ENCODE results near the gene PDE4A. TPM values are rescaled to one million over a fixed set of nuclear protein-coding genes. Genes with fewer than 3 reads are reported as not detected.
A peak's percentile ranks its signal among the peaks of the same experiment; 100 is the strongest.
"Not testable (repeated sequence)": the region's sequence is repeated elsewhere in the genome, so short reads cannot be mapped to it uniquely, and the experiment has no call there.

The PDE4A gene
- total RNA-seq, 1 experiment from 2014 or later: 2.0 TPM

DNA sequence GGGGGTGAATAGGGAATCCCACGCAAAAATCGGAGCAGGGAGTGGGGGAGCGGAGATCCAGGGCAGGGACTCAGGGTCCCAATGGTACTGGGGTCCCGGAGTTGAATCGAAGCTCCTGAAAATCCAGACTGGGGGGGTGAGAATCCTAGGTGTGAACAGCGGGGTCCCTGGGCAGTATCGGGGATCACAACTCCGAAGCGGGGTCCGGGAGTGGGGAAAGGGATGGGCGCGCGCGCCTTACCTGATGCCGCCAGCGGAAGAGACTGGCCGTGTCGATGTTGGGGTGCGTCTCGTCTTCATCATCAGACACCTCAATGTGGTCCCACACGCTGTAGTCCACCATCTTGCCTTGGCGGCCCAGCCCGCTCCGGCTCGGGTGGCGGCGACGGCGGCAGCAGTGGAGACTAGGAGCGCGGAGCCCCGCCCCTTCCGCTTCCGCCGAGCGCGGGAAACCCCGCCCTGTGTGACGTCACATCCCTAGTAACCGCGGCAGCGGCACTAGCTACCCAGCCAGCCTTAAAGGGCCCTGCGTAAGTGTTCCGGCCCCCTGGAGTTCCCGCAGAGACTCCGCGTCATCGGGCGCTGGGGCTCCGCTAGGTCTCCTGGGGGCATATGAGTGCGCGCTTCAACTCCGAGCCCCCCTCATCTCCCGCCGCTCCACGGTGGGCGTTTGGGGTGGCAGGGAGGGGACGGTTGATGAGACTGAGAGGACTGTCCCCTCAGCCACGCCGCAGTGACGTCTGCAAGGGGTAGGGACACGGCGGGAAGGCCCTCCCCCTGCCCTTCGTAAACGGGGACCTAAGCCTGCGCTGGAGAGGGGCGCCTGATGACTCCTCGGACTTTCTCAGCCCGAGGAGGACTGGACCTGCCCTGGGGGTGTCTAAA is 17.0 kb upstream of the PDE4A start, which contains the start of gene CDC37:
TSS of gene CDC37 (minus strand) at position 406 of the 885 bp plus-strand sequence. CDS start at position 343, 63 bp downstream.
- DNase-seq (ENCODE audit: low read depth): peak; percentile 93

DNA sequence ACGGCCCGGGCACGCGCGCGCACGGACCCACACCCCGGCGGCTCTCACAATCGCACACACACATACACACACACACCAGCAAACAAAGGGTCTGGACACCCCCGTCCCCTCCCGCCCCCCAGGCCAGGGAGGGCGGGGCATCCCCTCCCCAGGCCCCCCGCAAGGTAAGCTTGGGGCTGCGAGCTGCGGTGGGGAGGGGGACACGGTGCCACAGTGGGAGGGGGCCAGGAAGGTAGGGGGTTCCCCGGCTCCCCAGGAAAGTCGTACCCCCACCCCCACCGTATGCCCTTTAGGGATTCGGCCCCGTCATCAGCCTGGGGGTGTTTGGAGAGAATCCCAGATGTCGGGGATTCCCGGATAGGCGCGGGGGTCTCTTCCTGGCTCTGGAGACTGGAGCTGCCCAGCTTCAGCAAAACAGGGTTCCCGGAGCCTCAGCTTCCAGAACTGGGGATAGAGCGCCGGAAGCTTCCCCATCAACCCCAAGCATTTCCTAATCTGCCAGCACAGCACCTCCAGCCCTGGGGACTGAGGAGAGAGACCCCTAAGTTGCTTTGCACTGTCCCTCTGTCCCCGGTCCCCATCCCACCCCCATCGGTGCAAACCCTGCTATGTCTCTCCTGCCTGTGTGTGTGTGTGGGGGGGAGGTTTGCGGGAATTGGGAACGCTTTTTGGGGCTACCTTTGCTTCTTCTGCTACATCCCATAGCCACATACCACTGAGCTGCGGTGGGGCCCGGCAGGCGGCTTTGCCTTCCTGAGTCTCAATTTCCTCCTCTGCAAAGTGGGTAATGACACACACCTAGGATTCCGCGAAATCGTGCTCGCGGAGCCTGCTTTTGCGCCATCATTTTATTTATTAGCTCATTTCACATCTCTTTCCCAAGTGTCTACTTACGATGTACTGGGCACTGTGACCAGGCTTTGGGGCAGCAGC is 15.2 kb upstream of the PDE4A start:
- DNase-seq (ENCODE audit: low read depth): no peak

DNA sequence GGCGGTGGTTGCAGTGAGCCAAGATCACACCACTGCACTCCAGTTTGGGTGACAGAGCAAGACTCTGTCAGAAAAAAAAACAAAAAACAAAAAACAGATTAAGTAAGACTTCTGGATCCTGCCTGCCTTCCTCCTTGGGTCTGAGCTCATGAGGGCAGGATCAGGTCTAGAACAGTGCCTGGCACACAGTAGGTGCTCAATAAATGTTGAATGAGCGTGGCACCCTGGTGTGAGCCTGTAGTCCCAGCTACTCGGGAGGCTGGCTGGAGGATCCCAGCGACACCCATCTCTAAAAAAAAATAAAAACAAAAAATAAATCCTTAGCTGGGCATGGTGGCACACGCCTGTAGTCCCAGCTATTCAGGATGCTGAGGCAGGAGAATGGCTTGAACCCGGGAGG is 14.1 kb upstream of the PDE4A start:
- no peak for DNase-seq (ENCODE audit: low read depth)

GRCh38 chr19:10407096-10407495 is 13.2 kb upstream of the PDE4A start:
- DNase-seq (ENCODE audit: low read depth): no peak

DNA sequence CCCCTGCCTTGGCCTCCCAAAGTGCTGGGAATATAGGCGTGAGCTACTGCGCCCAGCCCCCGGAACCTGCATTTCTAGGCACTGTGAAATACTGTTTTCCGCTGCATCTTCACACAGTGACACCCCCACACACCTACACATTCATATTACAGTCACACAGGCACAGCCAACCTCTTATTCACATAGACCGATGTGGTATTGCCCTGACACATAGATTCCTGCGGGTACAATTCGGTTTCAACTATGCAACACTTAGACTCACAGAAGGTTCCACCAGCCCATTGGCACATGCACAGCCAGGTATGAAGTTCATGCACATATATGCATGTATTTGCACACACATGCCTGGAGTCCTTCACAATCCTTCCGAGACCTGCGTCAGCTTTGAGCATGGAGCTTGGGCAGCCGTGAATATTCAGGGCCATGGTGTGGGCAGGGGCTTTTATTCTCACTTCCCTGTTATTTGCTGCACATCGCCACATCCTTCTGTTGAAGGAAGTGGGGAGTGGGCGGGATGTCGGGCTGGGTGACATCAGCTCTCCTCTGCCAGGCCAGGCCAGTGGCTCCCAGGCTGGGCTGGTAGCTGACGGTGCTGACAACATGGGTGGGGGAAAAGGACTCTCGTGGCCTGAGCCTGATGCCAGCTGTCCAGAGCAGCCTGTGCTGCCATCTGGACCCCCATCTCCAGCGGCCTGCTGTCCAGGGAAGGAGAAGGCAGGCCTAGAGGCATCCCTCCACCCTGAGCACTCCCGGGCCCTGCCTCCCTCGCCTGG is 11.6 kb upstream of the PDE4A start:
- DNase-seq (ENCODE audit: low read depth): no peak

DNA sequence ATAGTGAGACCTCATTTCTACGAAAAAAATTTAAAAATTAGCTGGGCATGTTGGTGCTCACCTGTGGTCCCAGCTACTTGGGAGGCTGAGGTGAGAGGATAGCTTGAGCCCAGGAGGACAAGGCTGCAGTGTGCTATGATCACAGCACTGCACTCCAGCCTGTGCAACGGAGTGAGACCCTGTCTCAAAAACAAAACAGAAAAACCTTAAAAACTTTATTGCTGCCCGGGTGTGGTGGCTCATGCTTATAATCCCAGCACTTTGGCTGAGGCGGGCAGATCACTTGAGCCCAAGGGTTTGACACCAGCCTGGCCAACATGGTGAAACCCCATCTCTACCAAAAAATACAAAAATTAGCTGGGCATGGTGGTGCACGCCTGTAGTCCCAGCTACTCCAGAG is 9.1 kb upstream of the PDE4A start:
- DNase-seq (ENCODE audit: low read depth): not testable (repeated sequence)

DNA sequence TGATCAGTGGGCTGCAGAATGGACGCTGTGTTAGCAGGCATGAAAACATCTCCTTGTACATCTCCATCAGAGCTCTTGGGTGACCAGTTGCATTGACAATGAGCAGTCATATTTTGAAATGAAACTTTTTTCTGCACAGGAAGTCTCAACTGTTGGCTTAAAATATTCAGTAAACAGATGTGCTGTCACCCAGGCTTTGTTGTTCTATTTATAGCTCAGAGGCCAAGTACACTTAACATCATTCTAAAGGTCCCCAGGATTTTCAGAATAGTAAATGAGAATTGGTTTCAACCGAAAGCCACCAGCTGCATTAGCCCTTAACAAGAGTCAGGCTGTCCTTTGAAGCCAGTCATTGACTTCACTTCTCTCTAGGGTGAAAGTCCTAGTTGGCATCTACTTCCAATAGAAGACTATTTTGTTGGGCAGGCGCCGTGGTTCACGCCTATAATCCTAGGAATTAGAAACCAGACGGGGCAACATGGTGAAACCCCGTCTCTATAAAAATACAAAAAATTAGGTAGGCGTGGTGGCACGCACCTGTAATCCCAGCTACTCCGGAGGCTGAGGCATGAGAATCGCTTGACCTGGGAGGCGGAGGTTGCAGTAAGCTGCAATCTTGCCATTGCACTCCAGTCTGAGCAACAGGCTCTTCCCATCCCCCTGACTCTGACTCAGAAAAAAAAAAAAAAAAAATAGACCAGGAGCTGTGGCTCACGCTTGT is 7.9 kb upstream of the PDE4A start:
- peak; percentile 54 for DNase-seq (ENCODE audit: low read depth)

- DNase-seq (ENCODE audit: low read depth): no peak
Observed at GRCh38 chr19:10416083-10416379, 4.3 kb upstream of the PDE4A start.

DNA sequence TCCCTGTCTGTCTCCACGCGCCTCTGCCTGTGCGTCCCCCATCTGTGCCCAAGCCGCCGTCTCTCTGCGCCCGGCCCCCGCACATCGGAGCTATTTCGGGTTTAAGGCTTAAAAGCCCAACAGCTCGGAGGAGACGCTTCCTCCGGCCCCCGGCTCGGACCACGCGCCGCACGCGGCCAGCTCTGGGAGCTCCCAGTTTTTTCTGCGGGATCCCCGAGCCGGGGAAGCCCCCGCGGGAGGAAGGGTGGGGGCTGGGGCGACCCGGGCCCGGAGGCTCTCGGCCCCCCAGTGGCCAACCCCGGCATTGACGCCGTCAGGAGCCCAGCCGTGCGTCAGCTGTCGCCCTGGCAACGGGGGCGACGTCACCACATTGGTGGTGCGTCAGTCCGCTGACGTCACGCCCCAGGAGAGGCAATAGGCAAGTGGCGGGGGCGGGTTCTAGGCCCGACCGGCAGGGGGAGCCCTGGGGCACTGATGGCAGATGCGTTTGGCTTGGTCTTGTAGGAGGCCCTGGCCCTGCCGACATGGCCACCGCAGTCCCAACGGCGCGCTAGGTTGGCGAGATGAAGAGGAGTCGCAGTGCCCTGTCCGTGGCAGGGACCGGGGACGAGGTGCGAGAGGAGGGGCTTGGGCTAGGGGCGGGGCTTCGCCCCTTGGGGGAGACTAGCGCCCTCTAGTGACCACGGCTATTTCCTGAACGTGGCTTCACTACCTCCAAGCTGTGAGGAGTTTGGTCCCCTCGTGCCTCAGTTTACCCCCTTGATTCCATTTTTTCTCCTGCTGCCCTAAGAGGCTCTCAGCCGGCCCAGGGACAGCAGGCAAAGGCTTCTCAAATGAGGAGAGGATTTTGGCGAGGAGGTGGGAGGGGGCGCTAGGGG is 3.7 kb upstream of the PDE4A start:
- peak; percentile 78 for DNase-seq (ENCODE audit: low read depth)

DNA sequence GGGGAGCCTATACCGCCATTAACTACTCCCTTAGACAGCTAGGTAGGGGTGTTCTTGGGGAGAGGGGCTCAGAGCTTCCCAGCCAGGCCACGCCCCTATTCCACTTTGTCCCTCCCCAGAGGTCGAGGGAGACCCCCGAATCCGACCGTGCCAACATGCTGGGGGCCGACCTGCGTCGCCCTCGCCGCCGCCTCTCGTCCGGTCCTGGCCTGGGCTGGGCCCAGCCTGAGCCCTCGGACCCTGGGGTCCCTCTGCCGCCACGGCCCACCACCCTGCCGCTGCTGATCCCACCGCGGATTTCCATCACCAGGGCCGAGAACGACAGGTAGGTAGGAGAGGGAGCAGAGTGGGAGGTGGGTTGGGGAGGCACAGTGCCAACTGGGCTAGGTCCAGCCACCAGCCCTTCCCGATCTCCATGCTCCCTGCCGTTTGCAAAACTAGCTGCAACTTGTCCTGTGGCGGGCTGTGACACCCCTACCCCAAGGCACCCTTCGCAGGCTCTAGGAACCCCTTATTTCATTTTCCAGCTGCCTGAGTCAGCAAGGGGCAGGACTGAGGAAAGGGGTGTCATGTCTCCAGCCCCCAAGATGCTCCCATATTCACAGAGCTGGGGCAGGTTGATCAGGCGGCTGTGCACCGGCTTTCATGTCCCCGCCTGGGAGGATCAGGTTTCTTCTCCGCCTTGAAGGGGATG is 2.6 kb upstream of the PDE4A start:
- no peak for DNase-seq (ENCODE audit: low read depth)

GRCh38 chr19:10418235-10418484 is 2.2 kb upstream of the PDE4A start:
- DNase-seq (ENCODE audit: low read depth): no peak

DNA sequence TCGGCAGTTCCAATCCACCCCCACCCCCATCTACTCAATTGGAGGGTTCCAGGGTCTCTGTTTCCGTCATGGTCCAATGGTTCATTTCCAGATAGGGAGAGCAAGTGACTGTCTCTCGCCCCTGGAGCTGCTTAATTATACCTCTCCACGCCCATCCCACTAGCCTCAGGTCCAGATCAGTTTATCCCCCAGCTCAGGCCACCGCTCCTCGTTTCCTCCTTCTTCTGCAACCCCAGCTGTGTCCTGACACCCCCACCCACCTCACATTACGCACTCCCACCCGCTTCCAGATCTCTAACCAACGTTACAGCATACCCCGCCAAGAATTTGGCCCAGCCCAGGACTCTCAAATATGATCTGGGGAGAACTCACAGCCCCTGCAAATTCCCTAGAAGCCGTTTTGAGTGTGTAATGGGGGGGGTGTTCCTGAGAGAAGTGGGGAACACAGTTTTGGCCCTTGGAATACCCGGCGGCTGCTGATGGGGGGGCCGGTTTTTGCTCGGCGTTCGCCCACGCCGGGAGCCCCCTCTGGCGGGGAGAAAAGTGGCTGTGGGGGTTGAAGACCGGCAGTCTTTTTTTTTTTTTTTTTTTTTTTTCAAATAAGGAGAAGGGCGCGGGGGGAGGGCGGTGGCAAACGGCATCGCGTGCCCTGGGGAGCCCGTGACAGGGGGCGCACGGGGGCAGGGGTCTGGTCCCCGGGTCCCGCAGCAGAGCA is 1.7 kb upstream of the PDE4A start:
- DNase-seq (ENCODE audit: low read depth): no peak

DNA sequence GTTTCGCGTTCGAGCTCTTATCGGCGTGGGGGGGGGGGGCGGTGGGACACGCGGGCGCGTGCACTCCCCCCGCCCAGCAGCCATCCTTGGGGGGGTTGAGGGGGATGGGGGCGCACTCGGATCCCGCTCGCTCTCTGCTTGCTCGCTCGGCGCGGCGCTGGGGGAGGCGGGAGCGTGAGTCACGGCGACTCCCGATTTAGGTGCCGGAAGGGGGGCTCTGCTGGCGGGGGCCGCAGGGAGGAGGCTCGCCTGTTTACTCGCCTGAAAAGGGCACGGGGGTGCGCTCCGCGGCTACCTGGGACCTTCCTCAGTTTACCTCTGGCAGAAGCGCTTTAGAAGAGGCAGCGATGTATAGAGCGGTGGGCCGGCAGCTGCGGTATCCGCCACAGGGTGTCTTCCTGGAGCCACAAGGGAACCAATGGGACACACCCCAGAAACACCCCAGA is 1.1 kb upstream of the PDE4A start:
- no peak for DNase-seq (ENCODE audit: low read depth)

- peak; percentile 54 for DNase-seq (ENCODE audit: low read depth)
Observed at GRCh38 chr19:10419646-10420443, 493 bp upstream of the PDE4A start.

GRCh38 chr19:10421240-10422045 is 1.1 kb downstream of the PDE4A start:
- DNase-seq (ENCODE audit: low read depth): no peak

DNA sequence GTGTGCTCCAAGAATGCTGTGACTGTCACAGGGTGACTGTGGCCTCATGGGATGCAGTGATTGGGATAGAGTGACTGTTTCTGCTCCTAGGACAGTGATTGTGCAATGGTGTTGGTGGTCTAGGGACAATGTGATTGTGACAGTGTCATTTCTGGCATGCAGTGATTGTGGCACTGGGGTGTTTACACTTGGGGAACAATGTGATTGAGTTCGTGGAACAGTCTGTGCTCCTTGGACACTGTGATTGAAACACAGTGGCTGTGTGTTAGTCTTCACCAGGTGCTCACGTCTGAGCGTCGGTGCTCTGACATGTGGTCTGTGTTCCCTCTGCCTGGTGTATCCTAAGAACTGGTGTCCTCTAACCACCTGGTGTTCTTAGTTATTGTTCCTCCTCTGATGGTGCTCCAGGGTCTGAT is 1.7 kb downstream of the PDE4A start:
- DNase-seq (ENCODE audit: low read depth): no peak

GRCh38 chr19:10422846-10423245 is 2.5 kb downstream of the PDE4A start:
- no peak for DNase-seq (ENCODE audit: low read depth)

Measured in LHCN-M2 (cell line).